Esophagus muscularis mucosa (tissue), 4 donors: Measurements from ENCODE around the gene FOXD4L4. TPM values are rescaled to one million over a fixed set of nuclear protein-coding genes. Genes with fewer than 3 reads are reported as not detected.
"Not testable (repeated sequence)": the region's sequence is repeated elsewhere in the genome, so short reads cannot be mapped to it uniquely, and the experiment has no call there.

Experiments
- DNase-seq: peaks from one replicate; pipeline ENCODE4 v3.0.0-alpha.2; 2017; ENCODE audit errors: extremely low spot score
- H3K27ac ChIP-seq, 4 donors: fragments of 200-600 bp; sonication (generic); replicated peaks in 1 of 4; 1 replicate in 3 of 4; 2 replicates in 1 of 4; pipeline ENCODE4 v1.5.1; 2016 to 2019; ENCODE audit warnings: mild to moderate bottlenecking in 1 of 4
- H3K27me3 ChIP-seq, 4 donors: fragments of 200-600 bp; sonication (generic); one replicate each; pipeline versions ENCODE4 v1.5.1 to v1.6.0; 2016 to 2019
- H3K36me3 ChIP-seq, 4 donors: fragments of 200-600 bp; sonication (generic); one replicate each; pipeline ENCODE4 v1.5.1; 2016 to 2019
- H3K4me1 ChIP-seq, 4 donors: fragments of 200-600 bp; sonication (generic); one replicate each; pipeline ENCODE4 v1.5.1; 2016 to 2019
- H3K4me3 ChIP-seq, 4 donors: fragments of 200-600 bp; sonication (generic); 1 replicate in 2 of 4; 2 replicates in 2 of 4; pipeline ENCODE4 v1.5.1; 2016 to 2019; ENCODE audit warnings: mild to moderate bottlenecking in 4 of 4, moderate library complexity in 1 of 4
- H3K9me3 ChIP-seq, 4 donors: fragments of 200-600 bp; sonication (generic); 1 replicate in 3 of 4; 2 replicates in 1 of 4; pipeline ENCODE4 v1.5.1; 2016 to 2019
- WGBS: methylation state at CpG from one replicate; pipeline ENCODE4 v1.1.5; 2018; 5-methylcytosine and 5-hydroxymethylcytosine counted together
- intact Hi-C: fragments of 100-400 bp; cut with DNase I; formaldehyde crosslinking; loops from one replicate; pipeline ENCODE4 v1.15.1; 2023
- total RNA-seq, 4 donors: library from RNA; depleted of rRNA; stranded (reverse); fragments of >200 nt; gene quantifications; one replicate each; pipeline versions ENCODE4 v1.1.0 to v1.2.1, GENCODE V29; 2016

Gene FOXD4L4
- total RNA-seq: not detected

DNA sequence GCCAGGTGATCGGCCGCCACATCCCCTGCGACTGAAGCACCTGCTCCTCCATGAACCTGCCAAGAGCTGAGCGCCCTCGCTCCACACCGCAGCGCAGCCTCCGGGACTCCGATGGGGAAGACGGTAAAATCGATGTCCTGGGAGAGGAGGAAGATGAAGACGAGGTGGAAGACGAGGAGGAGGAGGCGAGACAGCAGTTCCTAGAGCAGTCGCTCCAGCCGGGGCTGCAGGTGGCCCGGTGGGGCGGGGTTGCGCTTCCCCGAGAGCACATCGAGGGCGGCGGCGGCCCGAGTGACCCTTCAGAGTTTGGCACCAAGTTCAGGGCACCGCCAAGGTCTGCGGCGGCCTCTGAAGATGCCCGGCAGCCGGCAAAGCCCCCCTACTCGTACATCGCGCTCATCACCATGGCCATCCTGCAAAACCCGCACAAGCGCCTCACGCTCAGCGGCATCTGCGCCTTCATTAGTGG is at the start of gene FOXD4L4:
Gene FOXD4L4 (plus strand): TSS at position 51 of the 469 bp plus-strand sequence. CDS start 0 bp downstream, at position 51.
- H3K27ac ChIP-seq, H3K36me3 ChIP-seq, DNase-seq, H3K4me1 ChIP-seq, H3K27me3 ChIP-seq, intact Hi-C loops, H3K4me3 ChIP-seq, H3K9me3 ChIP-seq: not testable (repeated sequence)
- WGBS: 49% methylated on average over 10 of the region's 38 CpGs

DNA sequence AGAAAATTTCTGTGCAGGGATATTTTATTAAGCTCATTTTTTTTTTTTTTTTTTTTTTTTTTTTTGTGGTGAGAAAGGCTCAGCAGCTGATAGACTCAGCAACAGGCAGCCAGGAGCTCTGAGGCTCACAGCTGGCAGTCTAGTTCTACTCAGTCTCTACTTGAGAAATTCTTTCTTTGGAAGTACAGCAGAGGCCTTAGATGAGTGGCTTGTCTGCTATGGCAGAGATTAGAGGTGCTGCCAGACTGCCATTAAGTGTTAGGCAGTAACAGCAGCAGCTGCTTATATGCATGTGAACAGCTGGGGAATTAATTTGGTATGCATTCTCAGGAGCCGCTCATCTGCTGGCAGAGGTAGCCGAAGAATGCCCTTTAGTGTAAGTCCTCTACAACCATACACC is 33.4 kb upstream of the FOXD4L4 start:
- H3K36me3 ChIP-seq, H3K4me3 ChIP-seq, H3K4me1 ChIP-seq, DNase-seq, H3K27ac ChIP-seq, H3K27me3 ChIP-seq, intact Hi-C loops, H3K9me3 ChIP-seq: not testable (repeated sequence)
- WGBS: no CpG with 5 or more reads among the region's 2 CpGs

DNA sequence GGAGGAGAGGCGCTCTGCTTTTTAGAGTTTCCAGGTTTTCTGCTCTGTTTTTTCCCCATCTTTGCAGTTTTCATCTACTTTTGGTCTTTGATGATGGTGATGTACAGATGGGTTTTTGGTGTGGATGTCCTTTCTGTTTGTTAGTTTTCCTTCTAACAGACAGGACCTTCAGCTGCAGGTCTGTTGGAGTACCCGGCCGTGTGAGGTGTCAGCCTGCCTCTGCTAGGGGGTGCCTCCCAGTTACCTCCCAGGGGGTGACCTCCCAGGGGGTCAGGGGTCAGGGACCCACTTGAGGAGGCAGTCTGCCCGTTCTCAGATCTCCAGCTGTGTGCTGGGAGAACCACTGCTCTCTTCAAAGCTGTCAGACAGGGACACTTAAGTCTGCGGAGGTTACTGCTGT is 22.5 kb upstream of the FOXD4L4 start:
- H3K27ac ChIP-seq, DNase-seq, H3K27me3 ChIP-seq, H3K4me1 ChIP-seq, intact Hi-C loops, H3K4me3 ChIP-seq, H3K36me3 ChIP-seq, H3K9me3 ChIP-seq: not testable (repeated sequence)
- WGBS: 100% methylated on average over 1 of the region's 5 CpGs

DNA sequence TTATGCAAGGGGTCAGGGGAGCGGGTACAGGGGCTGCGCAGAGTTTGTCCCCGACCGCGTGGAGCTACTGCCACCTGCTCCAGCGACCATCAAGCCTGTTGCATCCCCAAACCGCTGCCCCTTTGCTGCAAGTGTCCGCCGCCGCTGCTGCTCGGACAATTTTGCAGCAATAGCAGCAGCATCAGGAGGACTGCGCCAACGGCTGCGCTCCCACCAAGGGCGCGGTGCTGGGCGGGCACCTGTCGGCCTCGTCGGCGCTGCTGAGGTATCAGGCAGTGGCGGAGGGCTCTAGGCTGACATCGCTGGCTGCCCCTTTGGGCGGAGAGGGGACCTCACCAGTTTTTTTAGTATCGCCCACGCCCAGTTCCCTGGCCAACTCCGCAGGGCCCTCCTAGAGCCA is 1.2 kb downstream of the FOXD4L4 start:
- intact Hi-C loops, H3K4me3 ChIP-seq, DNase-seq, H3K36me3 ChIP-seq, H3K9me3 ChIP-seq, H3K27ac ChIP-seq, H3K27me3 ChIP-seq, H3K4me1 ChIP-seq: not testable (repeated sequence)
- WGBS: no CpG with 5 or more reads among the region's 27 CpGs

Other genes starting within 250 kb of the FOXD4L4 start
- 10 to 100 TPM; 16.2 to 28.7 (median 18.3) TPM for gene ZNG1E, start 61.2 kb upstream of the FOXD4L4 start, total RNA-seq